Neural cell (in vitro differentiated cells): ENCODE data around the gene KPNA1. TPM values are rescaled to one million over a fixed set of nuclear protein-coding genes. Genes with fewer than 3 reads are reported as not detected.

Experiments used
- H2AFZ ChIP-seq: fragments of 200-600, 300-800 bp; sonication (generic), shearing (Covaris generic); 2 replicates; pipeline ENCODE4 v1.6.0; 2014; ENCODE audit warnings: low read depth, mild to moderate bottlenecking, antibody characterized with exemption, low read length, moderate library complexity
- H3F3A ChIP-seq: fragments of 200-600 bp; shearing (Covaris generic); 2 replicates; pipeline ENCODE4 v1.6.1; 2016; ENCODE audit warnings: mild to moderate bottlenecking, moderate library complexity, mixed read lengths, antibody characterized with exemption, low read length; ENCODE audit not compliant: insufficient read depth, poor library complexity, severe bottlenecking
- H3K27ac ChIP-seq: fragments of 200-600, 300-800 bp; sonication (generic), shearing (Covaris generic); 2 replicates; pipeline ENCODE4 v1.5.1; 2014; ENCODE audit warnings: mild to moderate bottlenecking, low read length, moderate library complexity
- H3K27me3 ChIP-seq: fragments of 300-800, 200-600 bp; sonication (generic), shearing (Covaris generic); 2 replicates; pipeline ENCODE4 v1.6.0; 2014; ENCODE audit warnings: mild to moderate bottlenecking, low read depth, low read length, moderate library complexity; ENCODE audit not compliant: insufficient read depth
- H3K36me3 ChIP-seq: fragments of 300-800, 200-600 bp; sonication (generic), shearing (Covaris generic); 2 replicates; pipeline ENCODE4 v1.5.1; 2014; ENCODE audit warnings: mild to moderate bottlenecking, antibody characterized with exemption, low read length, moderate library complexity; ENCODE audit not compliant: insufficient read depth
- H3K4me2 ChIP-seq: fragments of 300-800, 200-600 bp; sonication (generic), shearing (Covaris generic); 2 replicates; pipeline ENCODE4 v1.6.0; 2014; ENCODE audit warnings: mild to moderate bottlenecking, low read length
- H3K4me3 ChIP-seq: fragments of 300-800, 200-600 bp; sonication (generic), shearing (Covaris generic); 2 replicates; pipeline ENCODE4 v1.5.1; 2014; ENCODE audit warnings: mild to moderate bottlenecking, low read length, moderate library complexity
- H3K79me2 ChIP-seq: fragments of 200-600 bp; shearing (Covaris generic); replicated peaks from 2 replicates; pipeline ENCODE4 v1.6.0; 2014; ENCODE audit warnings: mild to moderate bottlenecking, low read length, moderate library complexity; ENCODE audit not compliant: insufficient read depth
- H3K9ac ChIP-seq: fragments of 300-800, 200-600 bp; sonication (generic), shearing (Covaris generic); 2 replicates; pipeline ENCODE4 v1.6.1; 2016; ENCODE audit warnings: mild to moderate bottlenecking, low read length, mixed read lengths
- H3K9me2 ChIP-seq: fragments of 200-600 bp; shearing (Covaris generic); 2 replicates; pipeline ENCODE4 v1.6.1; 2016; ENCODE audit warnings: mild to moderate bottlenecking, low read length, mixed read lengths; ENCODE audit not compliant: insufficient read depth
- H3K9me3 ChIP-seq: fragments of 200-600, 300-800 bp; sonication (generic), shearing (Covaris generic); 2 replicates; pipeline ENCODE4 v1.6.1; 2016; ENCODE audit warnings: mild to moderate bottlenecking, mixed run types, low read length, moderate library complexity, mixed read lengths
- H4K20me1 ChIP-seq: fragments of 200-600 bp; shearing (Covaris generic); 2 replicates; pipeline ENCODE4 v1.6.1; 2016; ENCODE audit warnings: mild to moderate bottlenecking, mixed run types; ENCODE audit not compliant: insufficient read depth
- EP300 ChIP-seq: fragments of 450-650 bp; conservative IDR thresholded peaks from 2 replicates; pipeline ENCODE4 v1.6.1; 2014; ENCODE audit warnings: antibody characterized with exemption, mild to moderate bottlenecking, moderate library complexity; ENCODE audit not compliant: poor library complexity, severe bottlenecking
- EZH2 ChIP-seq: fragments of 200-600, 300-800 bp; shearing (Covaris generic), sonication (generic); IDR thresholded peaks from 2 replicates; pipeline ENCODE4 v1.6.1; 2014; ENCODE audit warnings: antibody characterized with exemption, low read length, borderline replicate concordance, mild to moderate bottlenecking; ENCODE audit not compliant: insufficient read depth, poor library complexity, severe bottlenecking
- MXI1 ChIP-seq: fragments of 450-650 bp; conservative IDR thresholded peaks from 2 replicates; pipeline ENCODE4 v1.6.1; 2014; ENCODE audit warnings: antibody characterized with exemption, mild to moderate bottlenecking; ENCODE audit not compliant: poor library complexity, severe bottlenecking
- POLR2AphosphoS5 ChIP-seq: IDR thresholded peaks from 2 replicates; pipeline ENCODE4 v1.6.1; 2012
- RAD21 ChIP-seq: fragments of 450-650 bp; conservative IDR thresholded peaks from 2 replicates; pipeline ENCODE4 v1.6.1; 2014; ENCODE audit warnings: antibody characterized with exemption, mild to moderate bottlenecking, moderate library complexity
- SMC3 ChIP-seq: fragments of 450-650 bp; conservative IDR thresholded peaks from 2 replicates; pipeline ENCODE4 v1.6.1; 2014; ENCODE audit warnings: antibody characterized with exemption, mild to moderate bottlenecking, moderate library complexity; ENCODE audit not compliant: poor library complexity
- TAF1 ChIP-seq: IDR thresholded peaks from 2 replicates; pipeline ENCODE4 v1.6.1; 2012; ENCODE audit warnings: low read depth
- polyA plus RNA-seq: library from polyadenylated mRNA; depleted of rRNA; stranded (reverse); fragments of >200 nt; gene quantifications from 2 replicates; pipeline ENCODE4 v1.2.3, GENCODE V29; 2014
- TF ChIP-seq, protein P1 (sequence below): IDR thresholded peaks from 2 replicates; pipeline ENCODE4 v1.6.1; 2012; ENCODE audit warnings: borderline replicate concordance
- TF ChIP-seq, protein P2 (sequence below): fragments of 450-650 bp; IDR thresholded peaks from 2 replicates; pipeline ENCODE4 v1.5.1; 2014; ENCODE audit warnings: antibody characterized with exemption, mild to moderate bottlenecking, moderate library complexity; ENCODE audit not compliant: poor library complexity, severe bottlenecking

Gene KPNA1
- polyA plus RNA-seq, 1 donor from 2014 or later, result 35.8 TPM

DNA sequence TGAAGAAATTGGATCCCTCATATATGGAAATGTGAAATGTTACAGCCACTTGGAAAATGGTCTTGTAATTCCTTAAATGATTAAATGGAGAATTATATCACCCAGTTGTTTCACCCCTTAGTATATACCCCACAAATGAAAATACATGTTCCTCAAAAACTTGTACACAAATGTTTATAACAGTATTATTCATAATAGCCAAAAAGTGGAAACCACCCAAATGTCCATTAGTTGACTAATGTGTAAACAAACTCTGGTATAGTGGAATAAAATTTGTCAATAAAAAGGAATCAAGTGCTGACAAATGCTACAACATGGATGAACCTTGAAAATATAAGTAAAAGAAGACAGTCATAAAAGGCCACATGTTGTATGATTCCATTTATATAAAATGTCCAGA lies 118.2 kb downstream of the KPNA1 start:
- H3K36me3 ChIP-seq, result no peaks in the 10 kb centered on the region
- H3F3A ChIP-seq, result no peaks in the 10 kb centered on the region
- H3K9me3 ChIP-seq, result no peaks in the 10 kb centered on the region
- no peaks in the 10 kb centered on the region for H3K9me2 ChIP-seq
- H4K20me1 ChIP-seq, result no peaks in the 10 kb centered on the region
- no peaks in the 10 kb centered on the region for H3K27me3 ChIP-seq
- no peak for TF ChIP-seq EZH2
- no peaks in the 10 kb centered on the region for H3K79me2 ChIP-seq
- H3K4me2 ChIP-seq, result no peak overlapping the region
- no peak overlapping the region for H3K9ac ChIP-seq
- H3K4me3 ChIP-seq, result no peak overlapping the region
- H2AFZ ChIP-seq, result no peak overlapping the region
- H3K27ac ChIP-seq, result no peak overlapping the region

DNA sequence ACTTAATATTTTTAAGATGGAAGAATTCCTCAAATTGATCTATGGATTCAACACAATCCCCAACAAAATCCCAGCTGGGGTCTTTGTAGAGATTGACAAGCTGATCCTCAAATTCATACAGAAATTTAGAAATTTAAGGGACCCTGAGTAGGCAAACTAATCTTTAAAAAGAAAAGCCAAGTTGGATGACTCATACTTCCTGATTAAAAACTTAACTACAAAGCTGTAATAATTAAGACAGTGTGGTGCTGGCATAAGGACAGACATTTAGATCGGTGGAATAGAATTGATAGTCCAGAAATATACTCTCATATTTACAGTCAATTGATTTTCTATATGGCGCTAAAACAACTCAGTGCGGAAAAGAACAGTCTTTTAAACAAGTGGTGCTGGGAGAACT lies 119.2 kb downstream of the KPNA1 start:
- Histone ChIP-seq H4K20me1 (no peaks in the 10 kb centered on the region), H3K9me2 (no peaks in the 10 kb centered on the region), H2AFZ (no peak overlapping the region), H3K9me3 (no peaks in the 10 kb centered on the region), H3K27ac (no peak overlapping the region), H3K36me3 (no peaks in the 10 kb centered on the region), H3K4me2 (no peak overlapping the region), H3F3A (no peaks in the 10 kb centered on the region), H3K79me2 (no peaks in the 10 kb centered on the region), H3K27me3 (no peaks in the 10 kb centered on the region), H3K9ac (no peak overlapping the region), H3K4me3 (no peak overlapping the region)
- TF ChIP-seq, protein P1, sequence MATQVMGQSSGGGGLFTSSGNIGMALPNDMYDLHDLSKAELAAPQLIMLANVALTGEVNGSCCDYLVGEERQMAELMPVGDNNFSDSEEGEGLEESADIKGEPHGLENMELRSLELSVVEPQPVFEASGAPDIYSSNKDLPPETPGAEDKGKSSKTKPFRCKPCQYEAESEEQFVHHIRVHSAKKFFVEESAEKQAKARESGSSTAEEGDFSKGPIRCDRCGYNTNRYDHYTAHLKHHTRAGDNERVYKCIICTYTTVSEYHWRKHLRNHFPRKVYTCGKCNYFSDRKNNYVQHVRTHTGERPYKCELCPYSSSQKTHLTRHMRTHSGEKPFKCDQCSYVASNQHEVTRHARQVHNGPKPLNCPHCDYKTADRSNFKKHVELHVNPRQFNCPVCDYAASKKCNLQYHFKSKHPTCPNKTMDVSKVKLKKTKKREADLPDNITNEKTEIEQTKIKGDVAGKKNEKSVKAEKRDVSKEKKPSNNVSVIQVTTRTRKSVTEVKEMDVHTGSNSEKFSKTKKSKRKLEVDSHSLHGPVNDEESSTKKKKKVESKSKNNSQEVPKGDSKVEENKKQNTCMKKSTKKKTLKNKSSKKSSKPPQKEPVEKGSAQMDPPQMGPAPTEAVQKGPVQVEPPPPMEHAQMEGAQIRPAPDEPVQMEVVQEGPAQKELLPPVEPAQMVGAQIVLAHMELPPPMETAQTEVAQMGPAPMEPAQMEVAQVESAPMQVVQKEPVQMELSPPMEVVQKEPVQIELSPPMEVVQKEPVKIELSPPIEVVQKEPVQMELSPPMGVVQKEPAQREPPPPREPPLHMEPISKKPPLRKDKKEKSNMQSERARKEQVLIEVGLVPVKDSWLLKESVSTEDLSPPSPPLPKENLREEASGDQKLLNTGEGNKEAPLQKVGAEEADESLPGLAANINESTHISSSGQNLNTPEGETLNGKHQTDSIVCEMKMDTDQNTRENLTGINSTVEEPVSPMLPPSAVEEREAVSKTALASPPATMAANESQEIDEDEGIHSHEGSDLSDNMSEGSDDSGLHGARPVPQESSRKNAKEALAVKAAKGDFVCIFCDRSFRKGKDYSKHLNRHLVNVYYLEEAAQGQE, result no peak
- TF ChIP-seq MXI1 (no peak), TAF1 (no peak), EP300 (no peak), EZH2 (no peak), RAD21 (no peak), POLR2AphosphoS5 (no peak), SMC3 (no peak)
- TF ChIP-seq, protein P2, sequence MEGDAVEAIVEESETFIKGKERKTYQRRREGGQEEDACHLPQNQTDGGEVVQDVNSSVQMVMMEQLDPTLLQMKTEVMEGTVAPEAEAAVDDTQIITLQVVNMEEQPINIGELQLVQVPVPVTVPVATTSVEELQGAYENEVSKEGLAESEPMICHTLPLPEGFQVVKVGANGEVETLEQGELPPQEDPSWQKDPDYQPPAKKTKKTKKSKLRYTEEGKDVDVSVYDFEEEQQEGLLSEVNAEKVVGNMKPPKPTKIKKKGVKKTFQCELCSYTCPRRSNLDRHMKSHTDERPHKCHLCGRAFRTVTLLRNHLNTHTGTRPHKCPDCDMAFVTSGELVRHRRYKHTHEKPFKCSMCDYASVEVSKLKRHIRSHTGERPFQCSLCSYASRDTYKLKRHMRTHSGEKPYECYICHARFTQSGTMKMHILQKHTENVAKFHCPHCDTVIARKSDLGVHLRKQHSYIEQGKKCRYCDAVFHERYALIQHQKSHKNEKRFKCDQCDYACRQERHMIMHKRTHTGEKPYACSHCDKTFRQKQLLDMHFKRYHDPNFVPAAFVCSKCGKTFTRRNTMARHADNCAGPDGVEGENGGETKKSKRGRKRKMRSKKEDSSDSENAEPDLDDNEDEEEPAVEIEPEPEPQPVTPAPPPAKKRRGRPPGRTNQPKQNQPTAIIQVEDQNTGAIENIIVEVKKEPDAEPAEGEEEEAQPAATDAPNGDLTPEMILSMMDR, result no peak

DNA sequence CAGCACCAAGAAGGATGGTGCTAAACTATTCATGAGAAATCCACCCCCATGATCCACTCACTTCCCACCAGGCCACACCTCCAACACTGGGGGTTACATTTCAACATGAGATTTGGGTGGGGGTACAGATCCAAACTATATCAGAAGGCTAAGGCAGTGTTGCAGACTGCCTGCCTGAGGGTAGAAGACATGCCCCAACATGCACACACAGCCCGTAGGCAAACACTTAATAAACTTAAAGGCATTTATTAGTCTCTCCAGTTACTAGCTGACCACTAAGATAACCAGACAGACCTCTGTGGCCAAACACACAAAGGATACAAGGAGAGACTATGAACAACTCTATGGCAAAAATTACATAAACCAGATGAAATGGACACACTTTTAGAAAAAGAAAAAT lies 120.6 kb downstream of the KPNA1 start:
- Histone ChIP-seq H3K9me3 (no peaks in the 10 kb centered on the region), H2AFZ (no peak overlapping the region), H3K9me2 (no peaks in the 10 kb centered on the region), H3K27ac (no peak overlapping the region), H3F3A (no peaks in the 10 kb centered on the region), H3K27me3 (no peaks in the 10 kb centered on the region), H3K4me2 (no peak overlapping the region), H3K4me3 (no peak overlapping the region), H4K20me1 (no peaks in the 10 kb centered on the region), H3K36me3 (no peaks in the 10 kb centered on the region), H3K79me2 (no peaks in the 10 kb centered on the region), H3K9ac (no peak overlapping the region)
- no peak for TF ChIP-seq EP300
